CD4-positive, alpha-beta T cell treated with Interleukin-17A for 1 hour (primary cell): Measurements from ENCODE around the gene MEF2A.
A peak's percentile ranks its signal among the peaks of the same experiment; 100 is the strongest.
"Not testable (repeated sequence)": the region's sequence is repeated elsewhere in the genome, so short reads cannot be mapped to it uniquely, and the experiment has no call there.

Experiments
- DNase-seq: peaks from one replicate; pipeline ENCODE4 v3.0.0-alpha.2; 2020

MEF2A gene

GRCh38 chr15:99657996-99658395 is 92.2 kb downstream of the MEF2A start:
- DNase-seq: no peak

DNA sequence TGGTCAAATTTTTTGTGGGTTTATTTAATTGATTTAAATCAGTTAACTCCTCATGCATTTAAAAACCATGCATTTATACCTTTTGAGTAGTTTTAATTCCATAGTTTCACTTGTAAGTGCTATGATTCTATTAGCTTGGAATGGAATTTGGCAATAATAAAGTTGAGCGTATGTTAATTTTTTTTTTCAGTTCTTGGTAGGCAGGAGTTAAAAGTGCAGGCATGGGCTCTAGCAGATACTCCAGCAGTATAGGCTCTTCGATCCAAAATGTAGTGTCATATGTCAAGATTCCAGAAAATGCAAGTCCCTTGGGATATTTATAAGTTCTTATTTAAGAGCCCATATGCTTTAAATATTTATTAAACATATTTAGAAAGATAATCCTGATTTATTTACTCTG is 97.1 kb downstream of the MEF2A start:
- DNase-seq: no peak

- DNase-seq: not testable (repeated sequence)
Measured at GRCh38 chr15:99666073-99666472, 100.3 kb downstream of the MEF2A start.

DNA sequence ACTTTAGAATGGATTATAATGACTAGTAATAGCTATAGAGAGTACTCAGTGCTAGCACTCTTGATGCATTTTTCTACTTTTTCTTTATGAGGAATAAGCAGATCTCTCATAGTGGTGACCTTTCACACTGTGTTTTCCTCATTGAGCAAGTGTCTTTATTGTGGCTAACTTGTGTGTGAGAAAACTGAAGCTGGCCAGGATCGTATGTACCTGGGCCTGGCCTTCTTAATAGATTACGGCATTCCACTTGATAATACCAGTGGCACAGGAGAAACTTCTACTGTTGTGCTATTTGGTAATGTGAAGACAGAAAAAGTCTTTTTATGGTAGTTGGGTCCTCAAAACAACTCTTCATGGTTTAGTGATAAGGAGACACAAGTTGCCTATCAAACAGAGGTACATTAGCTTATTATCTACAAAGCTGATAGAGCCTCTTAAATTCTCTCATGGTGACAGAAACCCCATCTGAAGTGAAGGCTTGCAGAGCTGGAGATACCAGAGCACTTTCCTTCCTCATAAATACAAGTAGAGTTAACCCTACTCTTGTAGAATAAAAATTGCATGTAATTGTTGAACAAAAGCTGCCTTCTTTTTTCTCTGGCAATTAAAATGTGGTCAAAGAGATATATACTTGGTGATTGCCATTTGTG is 102.9 kb downstream of the MEF2A start:
- no peak for DNase-seq

- no peak for DNase-seq
Measured at GRCh38 chr15:99669250-99669649, 103.5 kb downstream of the MEF2A start.

DNA sequence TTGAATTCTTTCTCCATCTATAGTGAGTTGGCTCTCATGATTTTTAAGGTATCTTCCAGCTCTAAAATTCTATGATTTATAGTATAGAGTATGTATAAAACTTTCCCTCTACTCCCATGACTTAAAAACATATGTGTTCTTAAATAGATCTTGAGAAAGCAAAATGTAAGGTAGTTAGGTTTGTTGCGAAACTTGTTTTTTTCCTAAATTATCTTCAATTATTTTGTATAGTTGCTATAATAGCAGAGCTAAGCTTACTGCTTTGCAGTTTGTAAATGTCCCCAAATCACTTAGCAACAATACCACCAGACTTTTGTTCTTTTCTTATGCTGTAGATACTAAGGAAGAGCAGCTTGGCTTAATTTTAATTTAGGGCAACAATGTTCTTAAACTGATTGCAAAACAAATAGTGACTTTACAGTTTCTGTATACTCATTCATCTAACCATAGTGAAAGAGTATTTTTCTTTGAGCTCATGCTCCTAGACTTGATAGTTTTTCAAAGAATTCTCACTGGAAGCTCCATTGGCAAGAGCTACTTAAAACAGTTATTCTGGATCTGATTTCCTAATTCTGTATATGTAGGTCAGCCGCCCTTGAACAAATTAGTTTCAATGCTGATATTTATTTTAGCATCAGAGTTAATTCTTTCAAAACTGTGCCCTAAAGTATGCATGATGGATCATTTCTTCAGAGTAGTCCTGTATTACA is 106.3 kb downstream of the MEF2A start:
- DNase-seq: no peak

DNA sequence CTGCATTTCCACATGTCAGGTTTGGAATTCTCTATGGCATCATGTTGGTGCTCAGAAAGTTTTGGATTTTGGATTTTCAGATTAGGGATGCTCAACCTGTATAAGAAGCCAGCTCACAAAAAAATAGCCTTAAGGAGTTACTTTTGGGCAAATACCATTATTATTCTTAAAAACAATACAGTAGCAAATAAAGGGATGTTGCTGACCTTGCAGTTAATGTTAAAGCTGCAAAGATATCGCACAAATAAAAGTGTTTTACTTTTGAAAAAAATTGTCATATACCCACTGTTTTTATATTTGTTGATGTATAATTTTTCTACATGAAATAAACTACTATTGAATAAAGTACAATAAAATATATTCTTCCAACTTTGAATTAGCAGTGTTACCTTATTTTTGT is 107.3 kb downstream of the MEF2A start:
- DNase-seq: no peak

DNA sequence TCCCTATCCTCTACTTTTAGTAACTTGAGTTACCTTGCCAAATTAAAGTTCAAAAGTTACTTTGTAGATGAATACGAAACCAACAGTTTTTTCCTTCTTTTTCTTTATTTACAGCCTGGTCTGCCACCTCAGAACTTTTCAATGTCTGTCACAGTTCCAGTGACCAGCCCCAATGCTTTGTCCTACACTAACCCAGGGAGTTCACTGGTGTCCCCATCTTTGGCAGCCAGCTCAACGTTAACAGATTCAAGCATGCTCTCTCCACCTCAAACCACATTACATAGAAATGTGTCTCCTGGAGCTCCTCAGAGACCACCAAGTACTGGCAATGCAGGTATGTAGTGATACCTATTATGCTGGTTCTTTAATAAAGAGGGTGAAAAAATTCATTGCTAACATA is 108.5 kb downstream of the MEF2A start:
- DNase-seq: no peak

GRCh38 chr15:99677540-99678134 is 111.9 kb downstream of the MEF2A start:
- DNase-seq: no peak

- DNase-seq: no peak
Measured at GRCh38 chr15:99680276-99680675, 114.5 kb downstream of the MEF2A start.

GRCh38 chr15:99681990-99682389 is 116.2 kb downstream of the MEF2A start:
- no peak for DNase-seq

DNA sequence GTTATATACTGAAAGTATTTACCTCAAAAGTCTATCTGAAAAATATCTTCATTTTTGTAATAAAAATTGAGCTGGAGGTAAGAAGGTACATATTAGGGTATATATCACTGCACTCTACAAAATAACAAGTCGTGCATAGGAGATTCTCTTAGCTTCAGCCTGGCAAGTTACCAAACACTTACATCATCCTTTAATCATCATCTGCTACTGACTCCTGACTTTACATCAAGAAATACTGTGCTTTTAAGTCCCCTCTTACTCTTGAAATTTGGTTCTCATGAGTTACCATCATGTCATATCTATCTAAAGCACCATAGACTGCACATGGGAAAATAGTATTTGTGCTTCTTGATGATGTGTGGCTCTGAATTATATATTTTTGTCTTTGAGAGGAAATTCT is 116.7 kb downstream of the MEF2A start:
- no peak for DNase-seq

GRCh38 chr15:99683000-99683670 is 117.4 kb downstream of the MEF2A start:
- DNase-seq: peak; percentile 29

DNA sequence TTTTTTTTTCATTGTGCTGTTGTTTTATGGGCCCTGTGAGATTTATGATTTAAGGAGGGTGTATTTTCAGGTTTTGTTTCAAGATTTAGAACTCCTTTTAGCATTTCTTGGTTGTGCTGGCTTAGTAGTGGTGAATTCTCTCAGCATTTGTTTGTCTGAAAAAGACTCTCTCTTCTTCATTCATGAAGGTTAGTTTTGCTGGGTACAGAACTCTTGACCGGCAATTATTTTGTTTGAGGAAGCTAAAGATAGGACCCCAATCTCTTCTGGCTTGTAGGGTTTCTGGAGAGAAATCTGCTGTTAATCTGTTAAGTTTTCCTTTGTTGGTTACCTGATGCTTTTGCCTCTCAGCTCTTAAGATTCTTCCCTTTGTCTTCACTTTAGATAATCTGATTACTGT is 120.5 kb downstream of the MEF2A start:
- DNase-seq: no peak

GRCh38 chr15:99692825-99693224 is 127.0 kb downstream of the MEF2A start:
- DNase-seq: no peak

DNA sequence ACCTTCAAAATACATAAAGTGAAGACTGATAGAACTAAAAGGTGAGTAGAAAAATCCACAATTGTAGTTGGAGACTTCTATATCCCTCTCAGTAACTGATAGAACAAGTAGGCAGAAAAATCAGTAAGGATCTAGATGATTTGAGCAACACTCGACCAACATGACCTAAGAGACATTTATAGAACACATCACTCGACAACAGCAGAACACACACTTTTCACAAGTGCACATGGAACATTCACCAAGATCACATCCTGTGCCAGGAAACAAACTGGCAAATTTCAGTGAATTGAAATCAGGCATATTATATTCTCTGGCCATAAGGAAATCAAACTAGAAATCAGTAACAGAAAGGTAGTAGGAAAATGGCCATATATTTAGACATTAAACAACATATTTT is 130.3 kb downstream of the MEF2A start:
- no peak for DNase-seq

DNA sequence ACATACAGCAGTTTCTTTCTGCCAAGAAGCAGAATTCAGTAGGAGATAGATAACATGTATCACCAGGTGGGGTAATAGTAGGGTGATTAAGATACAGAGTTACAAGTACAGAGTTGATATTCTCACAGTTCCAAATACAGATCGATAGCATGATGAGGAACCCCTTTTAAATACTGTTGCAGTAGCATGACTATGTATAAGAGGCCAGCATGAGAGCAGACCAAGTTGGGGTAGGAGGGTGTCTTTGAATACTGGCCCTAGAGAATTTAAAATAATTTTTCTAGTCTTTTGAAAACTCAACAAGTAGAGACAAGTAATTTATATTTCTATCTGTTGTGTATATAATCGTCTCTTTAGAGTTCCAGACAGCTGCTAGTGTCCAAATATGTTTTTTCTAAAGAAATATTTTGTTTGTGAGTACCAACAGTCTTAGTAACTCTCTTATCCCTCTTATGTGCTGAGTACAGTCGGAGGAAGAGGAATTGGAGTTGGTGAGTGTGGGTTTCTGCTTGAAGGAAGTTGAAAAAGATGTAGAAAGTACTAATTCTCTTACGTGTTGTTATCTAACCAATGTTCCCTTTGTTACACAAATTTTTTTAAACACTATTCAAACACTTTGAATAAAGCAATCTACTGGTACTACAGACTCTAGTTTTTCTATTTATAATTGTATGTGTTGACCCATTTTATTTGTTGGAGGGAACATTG is 137.3 kb downstream of the MEF2A start:
- no peak for DNase-seq

- peak; percentile 57 for DNase-seq
Measured at GRCh38 chr15:99703603-99704443, 138.0 kb downstream of the MEF2A start.

DNA sequence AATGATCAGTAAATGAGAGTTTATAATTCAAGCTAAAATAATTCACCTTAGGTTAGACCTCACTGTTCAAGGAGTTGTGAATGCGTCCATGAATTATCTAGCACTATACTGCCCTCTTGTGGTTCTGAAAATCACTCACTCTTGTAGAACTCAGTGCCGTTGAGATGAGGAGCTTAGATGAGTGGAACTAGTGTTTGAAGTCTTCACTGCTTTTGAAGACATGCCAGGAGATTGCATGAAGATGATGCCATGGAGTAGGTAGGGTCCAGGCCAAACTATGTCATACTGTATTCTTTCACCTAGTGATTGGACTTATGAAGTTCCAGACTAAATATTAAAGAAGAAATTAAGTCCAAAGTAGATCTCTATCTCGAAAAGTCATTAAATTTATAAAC is 138.7 kb downstream of the MEF2A start:
- DNase-seq: peak; percentile 83

- peak; percentile 37 for DNase-seq
Measured at GRCh38 chr15:99706557-99707303, 140.9 kb downstream of the MEF2A start.

DNA sequence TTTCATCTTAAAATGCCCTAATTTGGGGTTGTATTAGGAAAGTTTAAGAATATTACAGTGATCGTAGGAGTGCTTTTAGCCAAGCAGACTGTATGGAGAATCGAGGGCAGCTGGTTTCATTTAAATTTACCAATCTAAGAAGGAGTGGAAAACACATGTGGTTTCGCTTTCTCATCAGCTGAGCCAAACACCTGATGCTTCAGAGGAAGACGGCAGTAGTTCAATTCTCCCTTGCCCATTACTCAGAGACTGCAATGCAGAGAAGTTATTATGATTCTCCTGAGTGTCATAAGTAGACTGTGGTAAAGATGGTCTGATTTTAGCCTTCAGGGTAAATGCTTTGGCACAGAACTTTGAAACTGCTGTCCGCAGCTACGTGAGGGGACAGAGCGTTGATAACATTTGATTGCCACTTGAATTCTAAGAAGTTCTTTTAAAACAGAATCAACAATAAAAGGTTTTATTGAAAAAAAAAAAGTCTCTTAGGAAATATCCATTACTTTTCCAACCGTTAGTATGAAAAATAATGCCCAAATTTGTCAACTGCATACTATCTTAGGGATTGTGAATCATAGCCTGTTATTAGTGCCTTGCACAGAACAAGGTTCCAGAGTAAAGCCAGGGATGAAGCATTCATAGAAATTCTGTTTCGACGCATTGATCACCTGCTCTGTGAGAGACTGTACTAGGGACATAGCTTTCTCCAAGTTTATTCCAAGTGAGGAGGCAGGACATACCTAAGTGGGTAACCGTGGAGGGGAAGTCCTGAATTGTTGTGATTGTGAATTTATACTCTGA is 141.9 kb downstream of the MEF2A start:
- peak; percentile 33 for DNase-seq
